C4-2B (cell line): Measurements from ENCODE around the gene FAM222B.

Experiments
- ZFX ChIP-seq: fragments of 450-650 bp; IDR thresholded peaks from 2 replicates; pipeline ENCODE4 v1.6.1; 2017
- TF ChIP-seq, protein P1 (sequence below): fragments of 450-650 bp; conservative IDR thresholded peaks from 2 replicates; pipeline ENCODE4 v1.5.1; 2017; ENCODE audit warnings: mild to moderate bottlenecking

DNA sequence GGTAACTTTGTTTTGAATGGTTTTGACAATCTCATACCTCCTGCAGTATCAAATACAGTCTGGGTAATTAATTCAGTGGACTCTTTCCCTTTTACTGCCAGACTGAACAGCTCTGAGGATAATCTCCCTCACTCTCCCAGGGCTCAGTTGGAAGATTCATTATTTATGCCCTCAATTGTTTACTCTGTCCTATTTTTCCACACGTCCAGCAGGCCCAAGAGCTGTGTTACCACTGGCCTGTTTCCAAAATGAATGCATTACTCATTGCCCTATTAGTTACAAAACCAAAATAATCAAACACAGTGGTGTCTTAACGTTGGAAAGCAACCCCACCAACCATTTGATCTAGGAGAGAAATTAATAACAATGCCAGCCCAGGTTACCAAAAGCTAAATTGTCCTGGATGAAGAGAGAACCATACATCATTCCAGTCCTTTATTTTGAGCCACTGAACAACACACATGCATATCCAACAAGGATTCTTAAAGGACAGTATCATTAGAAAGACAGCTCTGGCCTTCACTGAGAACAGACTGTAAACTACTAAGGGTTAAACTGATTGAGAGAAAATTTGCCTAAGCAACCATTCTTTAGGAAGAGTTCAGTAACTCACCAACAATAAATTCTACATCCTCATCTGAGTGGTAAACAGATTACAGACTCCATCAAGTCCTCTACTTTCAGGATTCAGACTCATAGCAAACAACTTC is 34.5 kb downstream of the FAM222B start:
- TF ChIP-seq, protein P1, sequence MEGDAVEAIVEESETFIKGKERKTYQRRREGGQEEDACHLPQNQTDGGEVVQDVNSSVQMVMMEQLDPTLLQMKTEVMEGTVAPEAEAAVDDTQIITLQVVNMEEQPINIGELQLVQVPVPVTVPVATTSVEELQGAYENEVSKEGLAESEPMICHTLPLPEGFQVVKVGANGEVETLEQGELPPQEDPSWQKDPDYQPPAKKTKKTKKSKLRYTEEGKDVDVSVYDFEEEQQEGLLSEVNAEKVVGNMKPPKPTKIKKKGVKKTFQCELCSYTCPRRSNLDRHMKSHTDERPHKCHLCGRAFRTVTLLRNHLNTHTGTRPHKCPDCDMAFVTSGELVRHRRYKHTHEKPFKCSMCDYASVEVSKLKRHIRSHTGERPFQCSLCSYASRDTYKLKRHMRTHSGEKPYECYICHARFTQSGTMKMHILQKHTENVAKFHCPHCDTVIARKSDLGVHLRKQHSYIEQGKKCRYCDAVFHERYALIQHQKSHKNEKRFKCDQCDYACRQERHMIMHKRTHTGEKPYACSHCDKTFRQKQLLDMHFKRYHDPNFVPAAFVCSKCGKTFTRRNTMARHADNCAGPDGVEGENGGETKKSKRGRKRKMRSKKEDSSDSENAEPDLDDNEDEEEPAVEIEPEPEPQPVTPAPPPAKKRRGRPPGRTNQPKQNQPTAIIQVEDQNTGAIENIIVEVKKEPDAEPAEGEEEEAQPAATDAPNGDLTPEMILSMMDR, result no peak
- TF ChIP-seq ZFX, result no peak
